NCI-H2196 (cell line): ENCODE results near the gene GPR37L1.
A peak's percentile ranks its signal among the peaks of the same experiment; 100 is the strongest.

Experiments used
- DNase-seq: peaks from one replicate; lab custom pipeline; 2025; ENCODE audit not compliant: unreplicated experiment; lab: John Stamatoyannopoulos, UW

Gene GPR37L1

DNA sequence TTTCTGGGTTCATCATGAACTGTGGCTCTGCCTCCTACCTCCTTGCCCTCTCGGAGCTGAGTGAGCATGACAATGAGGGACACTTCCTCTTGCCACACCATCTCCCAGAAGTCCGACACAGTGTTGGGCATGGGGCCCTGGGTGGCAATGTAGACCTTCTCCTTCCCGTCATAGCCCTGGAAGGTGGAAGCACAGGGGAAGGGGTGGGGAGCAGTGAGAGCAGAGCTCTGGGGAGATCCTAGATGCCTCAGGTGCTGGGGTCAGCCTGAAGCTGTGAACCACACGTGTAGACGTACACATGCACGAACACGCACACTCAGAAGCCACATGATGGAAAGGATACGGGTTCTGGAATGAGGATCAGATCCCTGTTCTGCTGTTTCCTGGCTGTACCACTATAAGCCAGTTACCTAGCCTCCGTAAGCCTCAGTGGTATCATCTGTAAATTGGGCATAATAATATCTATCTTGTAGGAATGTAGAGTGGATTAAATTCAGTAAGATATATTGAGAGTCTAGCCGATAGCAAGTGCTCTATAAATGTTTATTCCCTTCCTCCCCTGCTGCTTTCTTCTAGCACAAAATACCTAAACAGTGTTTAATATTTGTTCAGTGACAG, 31.5 kb downstream of the GPR37L1 start:
- no peak for DNase-seq

DNA sequence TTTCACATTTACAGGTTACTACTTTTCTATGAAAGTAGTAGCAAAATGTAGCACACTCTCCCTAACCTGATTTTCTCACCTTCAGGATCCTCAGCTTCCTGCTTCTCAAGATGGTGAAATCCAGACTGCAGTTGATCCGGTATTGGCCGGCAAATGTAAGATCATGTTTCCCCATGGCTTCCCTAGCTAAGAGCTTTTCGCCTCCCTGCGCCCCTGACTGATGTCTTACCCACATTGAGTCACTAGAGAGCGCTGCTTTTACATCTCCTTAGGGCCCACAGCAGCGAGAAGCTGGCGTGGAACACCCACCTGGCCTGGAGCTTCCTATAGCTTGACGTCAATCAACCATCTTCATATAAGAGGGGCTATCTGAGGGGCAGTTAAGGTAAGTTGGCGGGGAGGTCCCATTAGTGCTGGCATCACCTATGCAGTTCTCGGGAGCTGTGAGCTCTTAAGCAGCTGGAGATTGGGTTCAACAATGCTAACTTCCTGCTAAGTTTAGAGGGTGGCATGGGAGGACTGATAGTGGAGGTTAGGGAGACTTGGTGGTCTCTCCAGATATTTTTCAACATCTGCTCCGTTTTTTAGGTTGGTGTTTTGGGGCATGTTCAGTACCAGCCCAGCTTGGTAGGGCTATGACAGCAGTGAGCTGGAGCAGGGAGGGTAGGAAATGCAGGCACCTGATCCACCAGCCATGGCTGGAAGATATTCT, 32.2 kb downstream of the GPR37L1 start:
- DNase-seq: peak; percentile 58

DNA sequence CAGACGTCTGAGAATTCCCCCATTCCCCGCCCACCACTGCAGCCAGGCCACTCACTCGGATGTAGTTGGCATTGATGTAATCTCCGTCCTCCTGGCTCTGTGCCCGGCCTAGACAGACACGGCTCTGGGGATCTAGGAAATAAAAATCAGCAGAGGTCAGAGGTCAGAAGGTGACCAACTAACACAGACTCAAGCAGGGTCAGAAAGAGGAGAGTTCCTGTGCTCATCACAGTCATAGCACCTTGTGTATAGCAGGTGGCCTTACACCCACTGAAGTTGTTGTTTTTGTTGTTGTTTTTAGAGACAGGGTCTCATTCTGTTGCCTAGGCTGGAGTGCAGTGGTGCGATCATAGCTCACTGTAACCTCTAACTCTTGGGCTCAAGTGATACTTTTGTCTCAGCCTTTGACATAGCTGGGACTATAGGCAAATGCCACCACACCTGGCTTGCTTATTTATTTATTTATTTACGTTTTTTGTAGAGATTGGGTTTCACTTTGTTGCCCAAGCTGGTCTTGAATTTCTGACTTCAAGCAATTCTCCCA, 32.8 kb downstream of the GPR37L1 start:
- DNase-seq: peak; percentile 86

DNA sequence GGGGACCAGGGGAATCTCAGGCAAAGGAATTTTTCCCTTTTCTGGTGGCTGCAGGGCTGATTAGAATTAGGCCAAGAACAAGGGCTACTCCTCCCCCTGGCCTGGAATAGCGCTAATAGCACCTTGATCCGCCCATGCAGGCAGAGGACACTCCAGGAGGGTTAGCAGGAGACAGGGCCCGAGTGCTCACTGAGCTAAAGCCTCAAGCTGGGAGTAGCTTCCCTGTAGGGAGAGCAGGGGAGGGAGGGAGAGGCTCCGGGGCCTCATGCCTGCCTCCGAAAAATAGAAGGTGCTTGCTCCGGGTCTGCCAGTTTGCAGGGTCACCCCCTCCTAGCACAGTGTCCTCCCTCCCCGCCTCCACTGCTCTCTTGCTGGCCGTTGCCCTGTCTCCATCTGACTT, 33.9 kb downstream of the GPR37L1 start:
- no peak for DNase-seq

DNA sequence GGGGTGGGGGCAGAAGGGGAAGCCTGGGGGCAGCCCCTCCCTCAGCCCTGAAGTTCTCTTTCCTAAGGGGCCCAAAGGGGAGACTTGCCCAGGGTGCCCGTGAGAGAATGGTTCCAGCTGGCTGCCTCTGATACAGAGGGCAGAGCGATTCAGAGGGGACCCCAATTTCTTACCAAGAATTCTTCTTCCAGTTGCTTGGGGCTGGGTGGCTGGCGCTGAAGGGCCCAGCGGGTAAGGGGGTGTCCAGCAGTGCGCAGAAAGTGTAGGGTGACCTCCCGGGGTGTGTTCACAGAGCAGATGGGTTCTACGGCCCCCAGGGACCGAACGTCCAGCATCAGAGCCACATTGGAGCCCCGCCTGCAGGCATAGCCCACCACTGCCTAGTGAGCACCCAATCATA, 35.2 kb downstream of the GPR37L1 start:
- no peak for DNase-seq

DNA sequence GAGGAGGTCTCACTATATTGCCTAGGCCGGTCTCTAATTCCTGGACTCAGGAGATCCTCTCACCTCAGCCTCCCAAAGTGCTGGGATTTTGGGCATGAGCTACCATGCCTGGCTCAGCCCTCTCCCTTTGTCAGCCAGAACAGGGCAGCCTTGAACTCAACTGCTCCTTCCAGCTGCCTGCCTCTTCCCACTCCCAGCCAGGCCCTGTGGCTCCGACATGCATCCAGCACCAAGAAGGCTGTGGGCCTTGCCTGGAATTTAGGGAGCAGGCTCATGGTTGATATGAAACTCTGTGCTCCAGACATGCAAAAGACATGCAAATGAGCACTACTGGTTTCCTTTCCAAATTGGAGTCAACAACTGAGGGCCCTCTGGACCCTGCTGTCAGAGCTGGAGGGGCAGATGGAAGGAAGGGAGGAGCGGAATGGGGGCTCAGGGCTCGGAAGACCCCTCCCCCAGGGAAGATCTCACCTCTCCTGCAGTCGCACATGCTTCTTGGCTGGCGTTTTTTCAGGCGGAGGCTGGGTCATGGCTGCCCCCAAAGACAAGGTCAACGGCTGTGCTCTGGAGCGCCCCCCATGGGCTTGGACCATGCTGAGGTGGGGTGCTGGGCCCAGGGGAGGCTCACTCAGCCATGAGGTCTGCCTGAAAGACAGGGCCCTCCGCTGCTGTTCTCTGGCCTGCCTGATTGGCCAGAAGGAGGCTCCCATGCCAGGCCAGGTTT, 36.3 kb downstream of the GPR37L1 start:
- DNase-seq: no peak

DNA sequence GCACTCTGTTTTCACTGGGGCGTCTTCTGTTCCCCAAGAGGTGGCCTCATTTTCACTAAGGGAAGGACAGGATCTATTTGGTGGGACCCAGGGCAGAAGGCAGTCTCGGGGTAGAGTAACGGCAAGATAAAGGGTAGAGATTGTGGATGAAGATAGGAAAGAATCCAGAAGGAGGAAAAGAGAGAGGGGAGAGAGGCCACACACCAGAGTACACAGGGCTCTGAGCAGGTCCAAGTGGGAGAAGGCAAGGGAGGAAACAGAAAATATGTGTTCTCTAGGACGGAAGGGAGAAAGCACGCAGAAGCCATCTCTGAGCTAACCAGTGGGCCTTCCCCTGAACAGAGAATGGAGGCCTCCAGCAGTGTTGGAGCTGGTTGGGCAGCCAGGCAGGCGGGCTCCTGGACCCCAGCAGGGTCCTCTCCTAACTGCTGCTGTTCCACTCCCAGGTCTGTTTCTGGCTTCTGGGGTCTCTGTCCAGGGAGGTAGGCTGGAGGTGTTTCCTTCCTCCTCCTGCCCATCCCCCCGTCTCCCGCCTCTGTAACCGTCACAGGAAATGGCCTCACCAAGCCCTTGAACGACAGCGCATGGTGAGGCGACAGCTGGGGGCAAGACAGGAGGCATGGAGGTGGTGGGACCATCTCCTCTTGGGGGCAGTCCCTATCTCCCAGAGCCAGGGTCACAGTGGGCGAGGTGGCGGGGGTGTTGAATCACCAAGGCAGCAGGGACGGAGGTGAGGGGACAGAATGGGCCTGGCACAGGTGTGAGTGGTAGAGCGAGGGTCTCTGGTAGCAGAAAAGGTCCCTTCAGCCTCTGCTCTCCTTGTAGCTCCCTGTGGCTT, 37.0 kb downstream of the GPR37L1 start:
- no peak for DNase-seq

DNA sequence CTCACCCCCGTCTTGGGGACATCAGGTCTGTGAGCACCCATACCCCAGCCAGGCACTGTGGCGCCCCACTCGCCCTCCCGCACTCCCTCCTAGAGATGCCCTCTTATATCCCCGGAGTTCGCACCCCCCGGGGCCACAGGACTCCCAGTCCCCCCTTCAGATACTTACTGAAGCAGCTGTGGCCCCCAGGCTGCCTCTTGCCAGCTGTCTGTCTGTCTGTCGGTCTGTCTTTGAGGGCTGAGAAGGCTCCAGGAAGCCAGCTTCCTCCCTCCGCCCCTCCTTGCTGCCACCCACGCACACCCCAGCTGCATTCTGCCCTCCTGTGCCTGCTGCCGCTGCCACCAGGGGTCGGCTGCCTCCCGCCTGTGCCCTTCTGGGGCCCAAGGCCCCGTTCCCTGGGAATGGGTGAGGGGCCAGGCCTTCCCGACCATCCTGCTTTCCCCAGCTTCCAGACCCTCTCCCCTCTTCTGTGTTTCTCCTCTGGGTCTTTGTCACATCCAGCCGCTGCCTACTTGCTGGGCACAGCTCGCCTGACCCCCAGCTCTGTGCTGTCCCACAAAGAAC, 37.7 kb downstream of the GPR37L1 start, which contains the start of gene PTPN7:
TSS of gene PTPN7 (minus strand) at position 226 of the 564 bp plus-strand sequence. CDS start 1,200 bp downstream, outside the sequence.
- no peak for DNase-seq

DNA sequence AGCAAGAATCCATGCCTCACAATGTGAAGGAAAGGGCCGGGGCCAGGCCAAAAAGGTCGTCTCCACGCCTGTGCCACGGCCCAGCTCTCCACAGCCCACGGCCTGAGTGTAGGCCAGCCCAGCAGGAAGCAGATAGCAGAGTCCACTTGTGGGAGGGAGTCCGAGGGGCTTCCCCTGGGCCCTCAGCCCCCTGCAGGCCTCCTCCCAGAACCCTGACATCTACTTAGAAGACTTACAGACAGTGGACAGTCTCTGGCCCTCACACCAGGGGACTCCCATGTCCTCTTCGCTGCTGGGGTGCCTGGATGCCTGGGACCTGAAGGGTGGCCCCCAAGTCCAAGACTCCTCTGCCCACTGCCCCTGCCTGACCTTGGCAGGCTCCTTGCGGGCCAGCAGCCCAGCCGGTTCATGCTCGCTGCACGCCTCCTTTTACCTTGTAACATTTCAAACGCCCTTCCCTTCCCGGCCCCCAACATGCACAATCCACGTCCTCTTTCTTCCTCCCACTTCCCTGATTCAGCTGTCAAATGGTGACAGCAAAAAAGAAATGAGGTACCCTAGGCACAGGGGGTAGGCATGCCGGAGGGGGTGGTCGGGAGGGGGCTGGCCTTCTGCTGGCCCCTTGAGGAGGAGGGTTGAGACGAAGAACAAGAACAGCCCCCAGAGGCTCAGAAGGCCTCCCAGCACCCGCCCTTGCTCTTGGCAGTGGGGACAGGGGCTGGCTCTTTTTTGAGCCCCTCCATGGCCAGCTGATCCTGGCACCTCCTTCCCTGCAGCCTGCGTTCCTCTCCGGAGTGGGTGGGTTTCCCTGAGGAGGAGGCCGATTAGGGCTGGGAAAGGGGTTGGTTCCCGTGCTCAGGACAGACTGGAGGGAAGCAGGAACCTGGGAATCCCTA, 38.7 kb downstream of the GPR37L1 start:
- DNase-seq: no peak

DNA sequence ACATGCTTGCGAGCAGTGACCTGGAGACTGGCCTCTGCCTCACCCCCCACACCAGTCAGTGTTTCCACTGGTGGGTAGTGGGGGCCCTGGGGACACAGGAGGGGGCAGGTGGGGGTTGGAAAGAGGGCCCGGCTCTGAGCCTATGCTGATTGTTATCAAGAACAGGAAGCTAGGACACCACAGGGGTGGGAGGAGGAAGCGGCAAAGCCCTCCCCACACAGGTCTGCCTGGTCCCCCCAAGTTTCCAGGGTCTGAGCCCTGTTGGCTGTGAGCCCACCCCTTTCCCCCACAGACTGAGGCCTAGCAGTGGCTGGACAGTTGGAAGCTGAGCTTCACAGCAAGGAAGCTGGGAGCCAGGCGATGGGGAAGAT, 39.3 kb downstream of the GPR37L1 start:
- DNase-seq: no peak

DNA sequence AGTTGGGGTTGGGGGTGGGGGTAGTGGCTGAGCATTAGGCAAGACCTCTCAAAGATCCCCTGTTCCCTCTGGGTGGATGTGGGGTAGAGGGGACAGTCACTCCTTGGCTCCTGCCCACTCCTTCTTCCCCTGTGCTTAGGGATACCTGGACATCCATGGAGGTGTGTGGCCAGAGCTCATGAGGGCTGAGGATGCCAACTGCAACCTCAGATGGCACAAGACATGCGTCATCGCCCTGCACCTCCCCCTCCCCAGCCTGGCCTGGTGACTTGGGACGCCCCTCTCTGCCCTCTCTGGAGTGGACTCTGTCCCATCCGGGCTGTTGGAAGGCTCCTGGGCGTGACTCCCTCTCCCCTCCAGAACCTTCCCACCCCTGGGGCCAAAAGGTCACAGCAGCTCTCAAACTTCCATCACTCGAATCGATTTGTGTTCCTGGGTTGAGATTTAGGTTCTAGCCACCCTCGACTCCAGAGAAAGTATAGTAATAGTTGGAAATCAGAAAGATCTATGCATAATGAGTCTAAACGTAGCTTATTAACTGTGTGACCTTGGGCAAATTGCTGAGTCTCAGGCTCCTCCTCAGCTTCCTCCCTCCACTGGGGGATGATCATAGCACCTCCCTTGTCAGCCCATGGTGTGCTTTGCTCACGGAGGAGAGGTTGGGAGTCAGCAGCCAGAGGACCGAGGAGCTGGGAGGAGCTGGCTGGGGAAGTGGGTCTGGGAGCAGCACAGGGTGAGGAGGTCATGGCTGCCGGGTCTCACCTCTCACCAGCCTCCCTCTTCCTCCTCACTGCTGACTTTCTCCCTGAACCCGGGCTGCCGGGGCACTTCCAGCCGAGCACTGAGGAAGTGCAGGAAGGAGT, 39.9 kb downstream of the GPR37L1 start:
- no peak for DNase-seq

DNA sequence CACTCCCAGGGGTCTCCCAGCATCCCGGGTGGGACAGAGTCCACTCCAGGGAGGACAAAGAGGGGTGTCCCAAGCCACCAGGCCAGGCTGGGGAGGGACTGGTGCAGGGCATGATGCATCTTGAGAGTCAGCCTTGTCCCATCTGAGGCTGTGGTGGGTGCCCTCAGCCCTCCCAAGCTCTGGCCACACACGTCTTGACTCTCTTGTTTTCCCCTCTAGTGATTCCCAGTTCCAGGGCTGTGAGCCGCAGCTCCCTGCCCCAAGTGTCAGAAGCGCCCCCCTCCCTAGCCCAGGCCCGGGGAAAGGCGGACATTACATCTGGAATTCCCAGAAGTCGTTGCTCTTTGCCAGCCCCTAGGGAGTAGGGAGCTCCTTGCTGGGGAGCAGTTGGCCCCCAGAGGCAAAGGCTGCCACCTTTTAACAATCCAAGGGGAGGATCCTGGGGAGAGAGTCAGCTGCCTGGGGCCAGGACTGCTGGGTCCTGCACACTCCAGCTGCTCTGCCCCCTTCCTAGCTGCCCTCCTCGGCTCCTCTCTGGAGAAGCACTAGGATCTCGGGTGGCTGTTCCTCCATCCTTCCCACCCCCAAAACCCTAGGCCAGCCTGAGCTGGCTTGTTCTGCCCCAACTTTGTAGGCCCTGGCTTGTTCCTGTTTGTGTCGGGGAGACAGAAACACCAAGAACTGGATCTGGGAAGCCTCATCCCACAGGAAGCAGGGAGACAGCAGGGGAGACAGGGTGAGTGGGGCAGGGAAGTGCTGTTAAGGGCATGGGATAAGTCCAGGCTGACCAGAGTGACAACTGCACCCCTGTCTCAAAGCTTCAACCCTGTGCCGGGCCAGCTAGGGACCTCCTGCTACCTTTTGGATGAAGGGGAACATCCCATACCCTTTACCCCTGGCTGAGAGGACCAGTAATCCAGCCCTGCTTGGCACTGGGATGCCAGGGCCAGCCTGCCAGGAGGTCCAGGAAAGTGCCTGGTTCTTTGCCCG, 40.9 kb downstream of the GPR37L1 start:
- DNase-seq: no peak

DNA sequence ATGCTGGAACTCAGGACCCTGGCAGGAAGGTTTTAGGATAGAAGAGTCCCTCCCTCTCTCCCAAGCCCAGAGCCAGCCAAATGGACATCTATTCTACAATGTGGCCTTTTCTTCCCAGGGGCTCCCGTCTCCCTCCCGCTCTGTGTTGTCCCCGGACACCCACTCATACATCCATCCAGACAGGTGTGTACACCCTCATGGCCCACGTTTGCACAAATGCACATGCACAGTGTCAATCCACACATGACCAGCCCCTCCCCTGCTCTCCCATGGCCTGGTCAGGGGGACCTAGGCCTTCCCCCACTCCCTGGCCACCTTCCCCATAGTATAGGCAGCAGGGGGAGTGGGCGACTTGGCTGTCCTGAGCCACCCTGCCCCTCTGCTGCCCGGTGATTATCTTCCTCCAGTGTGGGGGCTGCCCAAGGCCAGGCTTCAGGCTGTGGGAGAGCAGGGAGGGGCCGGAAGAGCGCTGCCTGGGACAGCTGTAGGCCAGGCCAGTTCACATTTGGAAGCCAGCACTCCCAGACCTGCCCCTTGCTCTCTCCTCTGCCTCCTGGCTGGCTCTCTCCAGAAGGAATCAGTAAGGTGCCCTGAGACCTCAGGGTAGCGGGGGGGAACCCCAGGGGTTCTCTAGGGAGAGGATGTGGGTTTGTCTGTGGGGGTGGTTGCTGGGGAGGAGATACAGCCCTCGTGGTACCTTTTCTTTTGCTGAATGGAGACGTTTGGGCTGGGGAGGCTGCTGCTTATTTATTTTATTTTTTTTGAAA, 41.7 kb downstream of the GPR37L1 start:
- DNase-seq: no peak

DNA sequence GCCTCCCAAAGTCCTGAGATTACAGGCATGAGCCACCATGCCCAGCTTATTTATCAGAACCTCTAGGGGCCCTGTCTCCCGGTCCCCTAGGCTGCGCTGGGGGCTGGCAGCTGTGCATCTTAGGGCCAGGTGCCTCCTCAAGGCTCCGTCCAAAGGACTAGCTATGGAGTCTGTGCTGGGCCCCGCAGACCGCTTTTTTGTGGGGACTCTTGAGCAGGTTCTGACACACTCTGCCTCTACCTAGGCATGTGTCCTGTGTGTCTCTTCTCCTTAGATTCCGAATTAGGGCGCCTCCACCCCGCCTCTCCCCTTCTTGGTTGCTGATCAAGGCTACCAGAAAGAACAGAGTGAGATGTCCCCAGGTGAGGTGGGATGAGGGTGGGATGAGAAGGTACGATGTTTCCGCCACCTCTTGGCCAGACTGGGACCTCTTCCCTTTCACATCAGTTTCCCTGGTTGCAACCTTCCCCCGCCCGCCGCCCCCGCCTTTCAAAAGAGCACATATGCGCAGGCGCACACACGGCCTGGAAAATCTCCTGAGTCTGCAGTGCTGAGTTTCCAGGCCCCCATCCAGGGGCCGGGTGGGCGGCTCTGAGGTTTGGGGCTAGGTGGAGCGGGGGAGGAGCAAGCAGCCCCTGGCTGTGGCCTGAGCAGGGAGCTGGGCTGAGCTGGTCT, 42.7 kb downstream of the GPR37L1 start:
- DNase-seq: no peak

DNA sequence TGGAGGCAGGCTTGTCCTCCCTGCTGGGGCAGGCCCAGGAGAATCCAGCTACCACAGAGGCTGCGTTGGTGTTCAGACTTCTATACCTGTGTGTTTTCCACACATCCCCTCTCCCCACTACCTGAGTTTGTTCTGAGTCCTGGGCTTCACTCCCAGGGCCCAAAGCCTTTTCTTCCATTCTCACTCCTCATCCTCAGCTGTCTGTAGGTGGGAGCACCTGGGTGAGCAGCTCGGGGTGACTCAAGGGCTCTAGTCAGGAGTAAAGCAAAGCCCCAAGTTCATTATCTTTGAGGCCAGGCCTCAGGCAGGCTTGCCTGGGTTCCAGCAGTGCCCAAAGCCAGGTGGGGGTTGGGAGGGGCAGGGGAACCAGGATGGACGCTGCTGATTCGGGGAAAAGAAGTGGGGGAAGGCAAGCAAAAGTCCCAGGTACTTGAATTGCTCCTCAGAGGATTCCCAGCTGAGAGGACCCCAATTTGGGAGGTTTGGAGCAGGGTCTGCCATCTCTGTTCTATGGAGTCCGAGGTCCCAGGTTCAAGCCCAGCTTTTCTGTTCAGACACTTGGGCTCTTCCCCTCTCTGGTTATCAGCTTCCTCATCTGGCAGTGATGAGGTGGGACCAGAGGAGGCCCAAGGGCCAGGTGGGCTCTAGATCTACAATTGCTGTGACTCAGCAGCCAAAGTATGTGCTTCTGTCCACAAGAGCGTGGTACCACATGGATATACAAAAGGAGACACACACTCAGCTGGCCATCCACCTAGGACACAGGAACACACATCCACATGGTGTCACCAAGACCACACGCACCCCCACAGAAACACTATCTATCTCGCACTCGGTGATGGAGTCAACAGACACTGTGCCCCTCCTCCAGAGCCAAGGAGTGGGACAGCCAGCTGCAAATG, 43.5 kb downstream of the GPR37L1 start:
- no peak for DNase-seq
